D721Med (cell line): ENCODE measurements around the gene NRG2.

ENCODE experiments used
- DNase-seq: peaks from one replicate; pipeline ENCODE4 v3.0.0; 2011; ENCODE audit warnings: low spot score; ENCODE audit not compliant: insufficient read length
- FAIRE-seq: peaks from 2 replicates; lab custom pipeline; 2011; peaks lifted over from hg19 to GRCh38; lab: Jason Lieb, UNC
- TF ChIP-seq, protein P1 (sequence below): IDR thresholded peaks from 2 replicates; pipeline ENCODE4 v1.5.1; 2012; ENCODE audit warnings: mild to moderate bottlenecking, control low read depth; ENCODE audit not compliant: insufficient read depth; ENCODE audit errors: missing control alignments

NRG2 gene

DNA sequence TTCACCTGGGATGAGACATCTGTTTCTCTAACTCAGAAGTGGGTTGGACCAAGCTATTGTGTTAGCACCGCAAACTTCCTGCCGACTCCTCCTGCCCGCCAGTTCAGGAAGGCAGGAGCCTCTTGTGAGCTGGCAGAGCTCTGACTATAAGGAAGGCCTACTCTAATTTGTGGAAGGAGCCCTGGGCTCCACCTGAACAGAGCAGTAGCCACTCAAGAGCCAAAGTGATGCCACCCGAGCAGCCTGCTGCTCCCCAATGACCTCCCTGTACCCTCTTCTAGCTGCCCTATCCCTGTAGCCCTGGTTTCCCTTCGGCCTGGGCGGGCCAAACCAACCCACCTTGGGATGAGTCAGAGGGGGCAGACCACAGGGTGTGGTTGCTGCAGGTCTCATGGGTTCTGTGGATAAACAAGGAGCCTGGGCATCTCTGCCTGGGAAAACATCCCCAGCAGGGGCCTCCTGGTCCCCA, 165.9 kb downstream of the NRG2 start:
- DNase-seq (no peak), FAIRE-seq (no peak)
- TF ChIP-seq, protein P1, sequence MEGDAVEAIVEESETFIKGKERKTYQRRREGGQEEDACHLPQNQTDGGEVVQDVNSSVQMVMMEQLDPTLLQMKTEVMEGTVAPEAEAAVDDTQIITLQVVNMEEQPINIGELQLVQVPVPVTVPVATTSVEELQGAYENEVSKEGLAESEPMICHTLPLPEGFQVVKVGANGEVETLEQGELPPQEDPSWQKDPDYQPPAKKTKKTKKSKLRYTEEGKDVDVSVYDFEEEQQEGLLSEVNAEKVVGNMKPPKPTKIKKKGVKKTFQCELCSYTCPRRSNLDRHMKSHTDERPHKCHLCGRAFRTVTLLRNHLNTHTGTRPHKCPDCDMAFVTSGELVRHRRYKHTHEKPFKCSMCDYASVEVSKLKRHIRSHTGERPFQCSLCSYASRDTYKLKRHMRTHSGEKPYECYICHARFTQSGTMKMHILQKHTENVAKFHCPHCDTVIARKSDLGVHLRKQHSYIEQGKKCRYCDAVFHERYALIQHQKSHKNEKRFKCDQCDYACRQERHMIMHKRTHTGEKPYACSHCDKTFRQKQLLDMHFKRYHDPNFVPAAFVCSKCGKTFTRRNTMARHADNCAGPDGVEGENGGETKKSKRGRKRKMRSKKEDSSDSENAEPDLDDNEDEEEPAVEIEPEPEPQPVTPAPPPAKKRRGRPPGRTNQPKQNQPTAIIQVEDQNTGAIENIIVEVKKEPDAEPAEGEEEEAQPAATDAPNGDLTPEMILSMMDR = no peak

DNA sequence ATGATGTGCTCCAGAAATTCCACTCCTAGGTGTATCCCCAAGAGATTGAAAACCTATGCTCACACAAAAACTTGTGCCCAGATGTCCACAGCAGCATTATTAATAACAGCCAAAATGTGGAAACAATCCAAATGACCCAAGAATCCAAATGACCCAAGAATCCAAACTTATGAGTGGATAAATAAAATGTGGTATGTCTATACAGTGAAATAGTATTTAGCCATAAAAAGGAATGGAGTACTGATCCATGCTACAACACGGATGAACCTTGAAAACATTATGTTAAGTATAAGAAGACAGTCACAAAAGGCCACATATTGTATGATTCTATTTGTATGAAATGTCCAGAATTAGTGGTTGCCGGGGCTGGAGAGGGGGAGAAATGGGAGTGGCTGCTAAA, 167.1 kb downstream of the NRG2 start:
- FAIRE-seq (no peak), DNase-seq (no peak)
- TF ChIP-seq, protein P1 = no peak

DNA sequence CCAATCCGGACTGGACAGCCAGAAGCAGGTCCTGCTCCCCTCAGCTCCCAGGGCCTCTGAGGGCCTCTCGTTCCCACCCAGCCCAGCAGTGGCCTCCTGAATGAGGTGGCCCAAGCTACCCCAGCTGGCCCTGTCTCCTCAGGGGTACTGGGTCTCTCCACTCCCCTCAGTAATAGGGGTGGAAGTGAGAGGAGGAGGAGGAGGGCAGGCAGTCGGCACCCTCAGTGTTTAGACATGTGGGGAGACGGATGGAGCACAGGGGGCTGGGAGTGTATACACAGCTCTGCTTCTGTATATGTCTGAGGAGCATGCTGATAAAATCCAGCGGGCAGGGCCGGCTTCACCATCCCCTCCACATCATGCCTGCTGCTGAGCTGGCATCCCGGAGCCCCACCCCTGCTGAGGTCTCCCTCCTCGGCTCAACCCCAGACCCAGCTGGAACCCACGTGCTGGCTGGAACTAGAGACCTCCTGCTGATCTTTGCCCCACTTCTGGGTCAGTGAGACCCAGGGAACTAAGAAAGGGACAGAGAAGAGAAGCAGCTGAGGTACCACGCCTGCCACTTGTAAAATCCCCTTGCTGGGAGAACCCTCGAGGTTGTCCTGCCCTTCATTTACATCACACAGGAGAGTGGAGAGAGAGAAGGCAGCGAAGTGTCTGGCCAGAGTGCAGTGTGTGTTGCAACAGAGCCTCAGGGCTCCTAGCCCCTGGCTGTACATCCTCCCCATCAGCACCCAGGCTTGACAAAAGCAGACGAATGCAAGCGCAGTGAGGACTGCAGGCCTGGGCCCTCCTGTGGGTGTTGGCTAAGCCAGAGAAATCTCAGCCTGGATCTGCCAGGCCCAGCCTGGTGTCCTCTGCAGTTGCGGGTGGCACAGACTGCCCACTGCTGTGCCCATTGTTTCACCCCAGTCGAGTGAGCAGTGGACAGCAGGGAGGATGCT, 170.0 kb downstream of the NRG2 start:
- DNase-seq = no peak
- no peak for FAIRE-seq
- TF ChIP-seq, protein P1 = no peak

DNA sequence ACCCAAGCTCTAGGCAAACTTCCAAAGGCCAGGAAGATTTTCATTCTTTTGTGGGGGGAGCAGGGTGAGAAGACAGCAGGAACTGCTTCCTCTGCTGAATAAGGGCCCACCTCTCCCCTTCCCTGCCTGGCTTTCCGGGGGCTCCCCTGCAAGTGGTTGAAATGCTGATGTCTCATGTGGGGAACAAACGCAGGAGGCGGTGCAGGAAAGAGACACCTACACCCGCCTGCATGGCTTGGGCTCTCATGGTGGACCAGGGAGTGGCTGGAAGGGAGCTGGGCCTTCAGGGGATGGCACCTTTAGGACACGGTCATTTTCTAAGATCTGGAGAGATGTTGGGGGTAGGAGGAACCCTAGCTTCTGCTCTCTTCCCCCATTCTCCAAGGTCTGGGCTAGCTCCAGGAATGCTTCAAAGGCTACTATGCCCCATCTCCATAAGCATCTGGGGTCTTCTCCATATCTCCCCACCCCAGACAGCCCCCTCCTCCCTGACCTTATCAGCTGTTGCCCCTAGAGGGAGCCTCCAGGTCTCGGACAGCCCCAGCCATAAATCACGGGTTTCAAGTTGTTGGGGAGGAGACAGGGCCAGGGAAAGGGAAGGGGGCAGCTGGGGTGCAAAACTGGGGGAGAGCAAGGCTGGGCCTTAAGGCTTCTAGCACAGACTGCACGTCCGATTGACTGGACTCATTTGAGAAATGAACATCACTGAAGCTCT, 170.9 kb downstream of the NRG2 start:
- FAIRE-seq = no peak
- TF ChIP-seq, protein P1 = no peak
- no peak for DNase-seq

DNA sequence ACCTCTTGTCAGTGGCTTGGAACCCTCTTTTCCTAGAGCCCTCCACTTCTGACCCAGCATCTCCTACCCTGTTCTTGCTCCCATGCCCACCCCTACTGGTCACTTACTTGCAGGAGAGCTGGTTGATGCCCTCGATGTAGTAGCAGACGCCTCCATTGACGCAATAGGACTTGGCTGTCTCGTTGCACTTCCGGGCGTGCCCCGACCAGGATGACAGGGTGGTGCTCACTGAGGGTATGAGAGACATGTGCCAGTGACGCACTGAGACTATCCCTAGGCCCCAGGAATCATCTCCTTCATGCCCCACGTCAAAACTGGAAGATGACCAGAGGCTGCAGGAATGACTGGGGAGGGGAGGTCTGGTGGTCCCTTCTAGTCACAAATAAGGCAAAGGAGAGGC, 171.5 kb downstream of the NRG2 start:
- FAIRE-seq = no peak

DNA sequence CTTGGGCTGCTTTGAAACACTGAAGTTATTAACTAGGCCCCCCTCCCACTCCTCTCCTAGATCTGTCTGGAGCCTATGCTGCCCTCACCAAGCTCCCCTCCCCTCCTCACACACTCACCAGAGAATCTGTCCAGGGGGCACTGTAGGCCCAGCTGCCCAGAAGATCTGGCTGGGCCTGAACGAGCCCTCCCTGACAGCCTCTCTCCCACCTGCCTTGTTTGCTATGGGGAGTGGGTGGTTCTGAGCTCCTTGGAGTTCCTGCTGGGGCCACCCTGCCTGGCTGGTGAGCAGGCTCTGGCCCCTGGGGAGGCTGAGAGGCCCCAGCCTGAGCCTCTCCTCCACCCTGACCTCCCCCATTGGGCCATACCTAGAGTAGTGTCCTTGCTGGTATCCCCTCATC, 172.4 kb downstream of the NRG2 start:
- TF ChIP-seq, protein P1 = no peak
- FAIRE-seq = no peak
- no peak for DNase-seq

More for the DNA sequence above, 171.5 kb downstream of the NRG2 start:
- TF ChIP-seq, protein P1 = no peak
- no peak for DNase-seq
